ENCODE measurements around the gene VSTM5.

DNA sequence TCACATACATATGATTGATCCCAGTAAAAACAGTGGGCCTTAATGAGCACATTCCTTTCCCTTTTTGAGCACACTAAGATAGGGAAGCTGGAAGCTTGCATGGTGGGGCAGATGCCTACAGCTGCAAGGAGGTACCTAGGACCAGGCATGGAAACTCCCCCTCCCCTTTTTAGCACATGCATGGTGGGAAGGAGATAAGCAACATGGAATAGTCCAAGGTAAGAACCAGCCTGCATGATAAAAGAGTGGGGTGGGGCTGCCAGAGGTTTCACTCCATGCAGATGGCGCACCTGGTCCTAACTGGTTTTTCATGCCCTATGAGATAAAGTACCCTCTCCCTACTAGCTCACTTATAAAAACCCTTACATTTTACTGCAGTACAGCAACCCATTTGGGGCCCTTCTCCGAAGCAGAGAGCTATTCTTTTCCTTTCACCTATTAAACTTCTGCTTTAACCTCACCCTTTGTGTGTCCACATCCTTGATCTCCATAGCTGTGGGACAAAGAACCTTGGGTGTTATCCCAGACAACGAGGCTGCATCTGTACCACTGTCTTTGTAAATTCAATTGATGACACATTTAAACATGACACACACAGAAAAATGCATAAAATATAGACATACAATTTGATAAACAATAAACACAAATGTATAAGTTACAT, 40.1 kb upstream of the VSTM5 start:
- TF ChIP-seq POLR2A (IDR thresholded peaks at IDR 0.05; ENCODE audit: low read length), result no peak
- TF ChIP-seq GATA1 (IDR thresholded peaks at IDR 0.05; ENCODE audit: low read depth, low read length), result no peak

Measured in erythroblast (primary cell).